HepG2 (cell line): Measurements from ENCODE around the gene IER5L. TPM values are rescaled to one million over a fixed set of nuclear protein-coding genes. Genes with fewer than 3 reads are reported as not detected.

Experiments used
- EHMT2 ChIP-seq: fragments of 200-600 bp; sonication (generic); IDR thresholded peaks from 2 replicates; pipeline ENCODE4 v1.7.0; 2017; ENCODE audit warnings: antibody characterized with exemption, low read depth, low read length, borderline replicate concordance
- ETV5 ChIP-seq: IDR thresholded peaks from 2 replicates; pipeline ENCODE4 v1.6.1; 2018; ENCODE audit warnings: missing biosample characterization, missing genetic modification reagents, inconsistent platforms, borderline replicate concordance
- PATZ1 ChIP-seq: sonication (generic); formaldehyde crosslinking; IDR thresholded peaks from 2 replicates; pipeline ENCODE4 v1.4.0; 2020; ENCODE audit warnings: missing genetic modification reagents
- PHF20 ChIP-seq: sonication (generic); formaldehyde crosslinking; IDR thresholded peaks from 2 replicates; pipeline ENCODE4 v1.5.0; 2020; ENCODE audit warnings: mild to moderate bottlenecking, missing genetic modification reagents
- PITX1 ChIP-seq: sonication (generic); formaldehyde crosslinking; IDR thresholded peaks from 2 replicates; pipeline ENCODE4 v1.5.1; 2020; ENCODE audit warnings: mild to moderate bottlenecking, missing genetic modification reagents
- POLR2AphosphoS5 ChIP-seq: IDR thresholded peaks from 2 replicates; pipeline ENCODE4 v1.6.1; 2012; ENCODE audit warnings: low read depth, low read length
- ZFP91 ChIP-seq: sonication (generic); formaldehyde crosslinking; IDR thresholded peaks from 2 replicates; pipeline ENCODE4 v1.9.0; 2022; ENCODE audit warnings: missing genetic modification reagents, mild to moderate bottlenecking, borderline replicate concordance
- ZNF687 ChIP-seq: sonication (generic); formaldehyde crosslinking; IDR thresholded peaks from 2 replicates; pipeline ENCODE4 v1.5.1; 2020; ENCODE audit warnings: mild to moderate bottlenecking, missing genetic modification reagents, moderate library complexity
- polyA plus RNA-seq, 8 experiments: library from polyadenylated mRNA; depleted of rRNA in 3 of 8; stranded (reverse) in 7 of 8; unstranded in 1 of 8; fragments of >200 nt; fragmentation: Illumina TruSeq in 4 of 8; extraction: Trizol in 4 of 8; gene quantifications; 2 replicates each; pipeline versions ENCODE4 v1.2.1 to v1.2.3, GENCODE V29; 2011 to 2016; ENCODE audit warnings: low read depth in 4 of 8, missing spikeins in 1 of 8, mixed read lengths in 1 of 8; ENCODE audit not compliant: insufficient read depth in 1 of 8
- total RNA-seq, 5 experiments: library from RNA; depleted of rRNA; stranded (reverse); fragments of >200 nt; fragmentation: Illumina TruSeq; extraction: Trizol; gene quantifications; 2 replicates each; pipeline ENCODE4 v1.2.3, GENCODE V29; 2016; ENCODE audit warnings: low read depth in 1 of 5
- TF ChIP-seq, protein P1 (sequence below): sonication (generic); IDR thresholded peaks from 2 replicates; pipeline ENCODE4 v1.6.1; 2016; ENCODE audit warnings: low read depth, borderline replicate concordance
- TF ChIP-seq, protein P2 (sequence below): IDR thresholded peaks from 2 replicates; pipeline ENCODE4 v1.6.1; 2016; ENCODE audit warnings: missing genetic modification reagents, missing compliant biosample characterization

The IER5L gene
- total and polyA plus RNA-seq, 2 of the 13 experiments (the other 11 are each of a cell fraction or from before 2014, with no cell fraction given), result 1.8 to 3.3 TPM

DNA sequence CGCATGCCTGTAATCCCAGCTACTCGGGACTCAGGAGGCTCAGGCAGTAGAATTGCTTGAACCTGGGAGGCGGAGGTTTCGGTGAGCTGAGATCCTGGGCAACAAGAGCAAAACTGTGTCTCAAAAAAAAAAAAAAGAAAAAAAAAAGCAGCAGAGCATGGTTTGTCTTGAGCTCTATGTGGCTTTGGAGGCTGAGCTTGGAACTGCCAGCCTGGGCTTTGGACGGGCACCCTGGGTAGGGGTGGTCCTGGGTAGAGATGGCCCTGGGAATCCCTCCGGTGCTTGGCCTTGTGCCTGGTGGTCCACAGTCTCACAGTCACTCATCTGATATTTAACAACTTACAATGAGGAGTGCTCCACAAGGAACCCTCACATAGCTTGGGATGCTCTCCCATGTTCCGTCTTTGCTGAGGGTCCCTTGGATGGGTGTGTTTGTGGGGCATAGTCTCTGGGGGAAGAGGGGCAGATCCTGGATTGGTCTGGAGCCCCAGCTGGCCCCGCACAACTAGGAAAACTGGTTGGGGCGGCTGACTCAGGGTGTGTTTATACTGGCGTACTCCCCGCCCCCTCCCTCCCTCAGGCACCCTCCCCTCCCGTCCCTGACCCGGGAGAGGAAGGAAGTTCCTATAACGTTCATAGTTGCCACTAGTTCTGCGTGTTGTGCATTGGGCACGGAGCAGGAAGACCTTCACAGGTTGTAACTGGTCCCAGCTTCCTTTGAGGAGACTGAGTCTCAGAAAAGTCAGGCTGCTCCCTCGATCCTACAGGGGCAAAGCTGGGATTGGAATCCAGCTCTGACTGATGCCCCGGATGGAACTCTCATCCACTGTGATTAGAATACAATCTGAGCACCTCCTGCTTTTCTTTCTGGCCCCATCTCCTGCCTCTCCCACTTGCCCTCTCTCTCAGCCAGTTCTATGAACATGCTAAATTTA is 11.2 kb downstream of the IER5L start (continued):
- TF ChIP-seq ZNF687 (CRISPR knock-in tag) (0 out of 2 replicates have a peak, but pooled peaks have one; percentile 1), PITX1 (CRISPR knock-in tag) (no peak), EHMT2 (no peak), PATZ1 (CRISPR knock-in tag) (peak; percentile 61), PHF20 (no peak), ETV5 (CRISPR knock-in tag) (peak; percentile 57; the same call in 1 of the 2 replicates), ZFP91 (CRISPR knock-in tag) (peak; percentile 20; the same call in 1 of the 2 replicates), POLR2AphosphoS5 (0 out of 2 replicates have a peak, but pooled peaks have one; percentile 30)
- TF ChIP-seq, protein P1, sequence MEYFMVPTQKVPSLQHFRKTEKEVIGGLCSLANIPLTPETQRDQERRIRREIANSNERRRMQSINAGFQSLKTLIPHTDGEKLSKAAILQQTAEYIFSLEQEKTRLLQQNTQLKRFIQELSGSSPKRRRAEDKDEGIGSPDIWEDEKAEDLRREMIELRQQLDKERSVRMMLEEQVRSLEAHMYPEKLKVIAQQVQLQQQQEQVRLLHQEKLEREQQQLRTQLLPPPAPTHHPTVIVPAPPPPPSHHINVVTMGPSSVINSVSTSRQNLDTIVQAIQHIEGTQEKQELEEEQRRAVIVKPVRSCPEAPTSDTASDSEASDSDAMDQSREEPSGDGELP, result peak; percentile 26; the same call in 1 of the 2 replicates
- TF ChIP-seq, protein P2, sequence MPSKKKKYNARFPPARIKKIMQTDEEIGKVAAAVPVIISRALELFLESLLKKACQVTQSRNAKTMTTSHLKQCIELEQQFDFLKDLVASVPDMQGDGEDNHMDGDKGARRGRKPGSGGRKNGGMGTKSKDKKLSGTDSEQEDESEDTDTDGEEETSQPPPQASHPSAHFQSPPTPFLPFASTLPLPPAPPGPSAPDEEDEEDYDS, result peak; percentile 37; the same call in 1 of the 2 replicates
